K562 (cell line): ENCODE data around the gene DIP2C. TPM values are rescaled to one million over a fixed set of nuclear protein-coding genes. Genes with fewer than 3 reads are reported as not detected.

Source experiments
- FUS ChIP-seq: fragments of 200-400 bp; formaldehyde crosslinking; optimal IDR thresholded peaks from 2 replicates; pipeline ENCODE3; 2017; ENCODE audit warnings: low read depth, low read length
- HCFC1 ChIP-seq: IDR thresholded peaks from 2 replicates; pipeline ENCODE4 v1.6.1; 2012; ENCODE audit warnings: low read depth, low read length, improper control_type of control experiment
- MGA ChIP-seq: fragments of 450-650 bp; IDR thresholded peaks from 2 replicates; pipeline ENCODE4 v1.6.1; 2016; ENCODE audit warnings: mild to moderate bottlenecking, moderate library complexity
- ZBED1 ChIP-seq: IDR thresholded peaks from 2 replicates; pipeline ENCODE4 v1.6.1; 2014
- ZNF133 ChIP-seq: fragments of 250-450 bp; sonication (Bioruptor Pico); IDR thresholded peaks from 2 replicates; pipeline ENCODE4 v1.4.0; 2020; ENCODE audit warnings: mild to moderate bottlenecking
- polyA plus RNA-seq, 8 experiments: library from polyadenylated mRNA; depleted of rRNA in 4 of 8; stranded (reverse) in 5 of 8; unstranded in 3 of 8; fragments of >200 nt; fragmentation: Nextera tagmentation in 2 of 8; fragmentation: Illumina TruSeq in 1 of 8; extraction: Ambion mirVana in 2 of 8; extraction: Trizol in 1 of 8; gene quantifications; 2 replicates each; pipeline versions ENCODE4 v1.2.1 to v1.2.3, GENCODE V29; 2011 to 2014; ENCODE audit warnings: inconsistent platforms in 1 of 8, missing spikeins in 1 of 8
- total RNA-seq, 7 experiments: library from RNA; depleted of rRNA in 6 of 7; stranded (reverse); fragments of >200 nt in 6 of 7; fragmentation: Illumina TruSeq in 2 of 7; extraction: Trizol in 2 of 7; gene quantifications; 2 replicates each; pipeline versions ENCODE4 v1.2.1 to v1.2.3, GENCODE V29; 2011 to 2021; ENCODE audit warnings: low replicate concordance in 1 of 7
- TF ChIP-seq, protein P1 (sequence below): sonication (generic); formaldehyde crosslinking; IDR thresholded peaks from 2 replicates; pipeline ENCODE4 v1.8.0; 2022; ENCODE audit warnings: mild to moderate bottlenecking, missing genetic modification reagents

Gene DIP2C
- total and polyA plus RNA-seq, 9 of the 15 experiments (the other 6 are each of a cell fraction or from before 2014, with no cell fraction given), result 0.01 TPM; not detected in 8

GRCh38 chr10:475709-476454, 213.6 kb downstream of the DIP2C start (continued):
- TF ChIP-seq MGA (no peak), ZBED1 (no peak), ZNF133 (CRISPR knock-in tag) (no peak), HCFC1 (no peak), FUS (no peak)
- TF ChIP-seq, protein P1, sequence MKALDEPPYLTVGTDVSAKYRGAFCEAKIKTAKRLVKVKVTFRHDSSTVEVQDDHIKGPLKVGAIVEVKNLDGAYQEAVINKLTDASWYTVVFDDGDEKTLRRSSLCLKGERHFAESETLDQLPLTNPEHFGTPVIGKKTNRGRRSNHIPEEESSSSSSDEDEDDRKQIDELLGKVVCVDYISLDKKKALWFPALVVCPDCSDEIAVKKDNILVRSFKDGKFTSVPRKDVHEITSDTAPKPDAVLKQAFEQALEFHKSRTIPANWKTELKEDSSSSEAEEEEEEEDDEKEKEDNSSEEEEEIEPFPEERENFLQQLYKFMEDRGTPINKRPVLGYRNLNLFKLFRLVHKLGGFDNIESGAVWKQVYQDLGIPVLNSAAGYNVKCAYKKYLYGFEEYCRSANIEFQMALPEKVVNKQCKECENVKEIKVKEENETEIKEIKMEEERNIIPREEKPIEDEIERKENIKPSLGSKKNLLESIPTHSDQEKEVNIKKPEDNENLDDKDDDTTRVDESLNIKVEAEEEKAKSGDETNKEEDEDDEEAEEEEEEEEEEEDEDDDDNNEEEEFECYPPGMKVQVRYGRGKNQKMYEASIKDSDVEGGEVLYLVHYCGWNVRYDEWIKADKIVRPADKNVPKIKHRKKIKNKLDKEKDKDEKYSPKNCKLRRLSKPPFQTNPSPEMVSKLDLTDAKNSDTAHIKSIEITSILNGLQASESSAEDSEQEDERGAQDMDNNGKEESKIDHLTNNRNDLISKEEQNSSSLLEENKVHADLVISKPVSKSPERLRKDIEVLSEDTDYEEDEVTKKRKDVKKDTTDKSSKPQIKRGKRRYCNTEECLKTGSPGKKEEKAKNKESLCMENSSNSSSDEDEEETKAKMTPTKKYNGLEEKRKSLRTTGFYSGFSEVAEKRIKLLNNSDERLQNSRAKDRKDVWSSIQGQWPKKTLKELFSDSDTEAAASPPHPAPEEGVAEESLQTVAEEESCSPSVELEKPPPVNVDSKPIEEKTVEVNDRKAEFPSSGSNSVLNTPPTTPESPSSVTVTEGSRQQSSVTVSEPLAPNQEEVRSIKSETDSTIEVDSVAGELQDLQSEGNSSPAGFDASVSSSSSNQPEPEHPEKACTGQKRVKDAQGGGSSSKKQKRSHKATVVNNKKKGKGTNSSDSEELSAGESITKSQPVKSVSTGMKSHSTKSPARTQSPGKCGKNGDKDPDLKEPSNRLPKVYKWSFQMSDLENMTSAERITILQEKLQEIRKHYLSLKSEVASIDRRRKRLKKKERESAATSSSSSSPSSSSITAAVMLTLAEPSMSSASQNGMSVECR (CRISPR knock-in tag), result no peak
